A673 (cell line): ENCODE results near the gene SLC39A9.

Experiments
- EZH2 ChIP-seq: fragments of 200-600 bp; sonication (generic); IDR thresholded peaks from 2 replicates; pipeline ENCODE4 v1.6.1; 2017; ENCODE audit warnings: borderline replicate concordance, low read depth, mild to moderate bottlenecking, mixed read lengths, antibody characterized with exemption, low read length; ENCODE audit not compliant: poor library complexity, severe bottlenecking
- TF ChIP-seq, protein P1 (sequence below): fragments of 300-800, 200-600 bp; sonication (generic); conservative IDR thresholded peaks from 2 replicates; pipeline ENCODE4 v1.5.1; 2017; ENCODE audit warnings: low read depth, mild to moderate bottlenecking, antibody characterized with exemption, low read length, moderate library complexity, mixed read lengths

DNA sequence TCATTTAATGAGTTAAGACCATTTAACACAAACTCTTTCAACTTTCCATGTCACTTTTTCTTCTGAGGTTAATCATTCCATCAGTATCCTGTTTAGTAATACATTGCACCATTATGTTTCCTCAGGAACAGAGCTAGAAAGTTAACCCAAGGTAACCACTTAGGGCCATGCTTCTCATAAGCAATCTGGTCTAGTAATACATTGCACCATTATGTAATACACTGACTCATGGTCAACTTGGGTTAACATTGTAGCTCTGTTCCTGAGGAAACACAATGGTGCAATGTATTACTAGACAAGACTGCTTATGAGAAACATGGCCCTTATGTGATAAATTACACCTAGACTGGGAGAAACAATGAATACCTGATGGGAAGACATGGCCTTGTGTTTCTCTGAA lies 22.1 kb upstream of the SLC39A9 start:
- TF ChIP-seq, protein P1, sequence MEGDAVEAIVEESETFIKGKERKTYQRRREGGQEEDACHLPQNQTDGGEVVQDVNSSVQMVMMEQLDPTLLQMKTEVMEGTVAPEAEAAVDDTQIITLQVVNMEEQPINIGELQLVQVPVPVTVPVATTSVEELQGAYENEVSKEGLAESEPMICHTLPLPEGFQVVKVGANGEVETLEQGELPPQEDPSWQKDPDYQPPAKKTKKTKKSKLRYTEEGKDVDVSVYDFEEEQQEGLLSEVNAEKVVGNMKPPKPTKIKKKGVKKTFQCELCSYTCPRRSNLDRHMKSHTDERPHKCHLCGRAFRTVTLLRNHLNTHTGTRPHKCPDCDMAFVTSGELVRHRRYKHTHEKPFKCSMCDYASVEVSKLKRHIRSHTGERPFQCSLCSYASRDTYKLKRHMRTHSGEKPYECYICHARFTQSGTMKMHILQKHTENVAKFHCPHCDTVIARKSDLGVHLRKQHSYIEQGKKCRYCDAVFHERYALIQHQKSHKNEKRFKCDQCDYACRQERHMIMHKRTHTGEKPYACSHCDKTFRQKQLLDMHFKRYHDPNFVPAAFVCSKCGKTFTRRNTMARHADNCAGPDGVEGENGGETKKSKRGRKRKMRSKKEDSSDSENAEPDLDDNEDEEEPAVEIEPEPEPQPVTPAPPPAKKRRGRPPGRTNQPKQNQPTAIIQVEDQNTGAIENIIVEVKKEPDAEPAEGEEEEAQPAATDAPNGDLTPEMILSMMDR: no peak
- TF ChIP-seq EZH2: no peak
